SU-DHL-6 (cell line): ENCODE results near the gene ACOX3.

Source experiments
- CTCF ChIP-seq: fragments of 200-600 bp; sonication (generic); IDR thresholded peaks from one replicate; pipeline ENCODE4 v1.5.1; 2017; ENCODE audit warnings: antibody characterized with exemption, mild to moderate bottlenecking, low read length, moderate library complexity; ENCODE audit not compliant: insufficient read depth, poor library complexity, severe bottlenecking
- EZH2phosphoT487 ChIP-seq: fragments of 200-600 bp; sonication (generic), shearing (Covaris generic); conservative IDR thresholded peaks from 2 replicates; pipeline ENCODE4 v1.6.1; 2018; ENCODE audit warnings: mild to moderate bottlenecking, antibody characterized with exemption, low read length, moderate library complexity, mixed read lengths

- TF ChIP-seq CTCF (no peak), EZH2phosphoT487 (no peak)
Observed at GRCh38 chr4:8383016-8383415, 57.5 kb downstream of the ACOX3 start.
